ENCODE measurements around the gene OR10P1. TPM values are rescaled to one million over a fixed set of nuclear protein-coding genes. Genes with fewer than 3 reads are reported as not detected.
"Not testable (repeated sequence)": the region's sequence is repeated elsewhere in the genome, so short reads cannot be mapped to it uniquely, and the experiment has no call there.

OR10P1 gene
- total RNA-seq (2014; rRNA removed; shearing (Covaris generic)), result not detected in 2 replicates

DNA sequence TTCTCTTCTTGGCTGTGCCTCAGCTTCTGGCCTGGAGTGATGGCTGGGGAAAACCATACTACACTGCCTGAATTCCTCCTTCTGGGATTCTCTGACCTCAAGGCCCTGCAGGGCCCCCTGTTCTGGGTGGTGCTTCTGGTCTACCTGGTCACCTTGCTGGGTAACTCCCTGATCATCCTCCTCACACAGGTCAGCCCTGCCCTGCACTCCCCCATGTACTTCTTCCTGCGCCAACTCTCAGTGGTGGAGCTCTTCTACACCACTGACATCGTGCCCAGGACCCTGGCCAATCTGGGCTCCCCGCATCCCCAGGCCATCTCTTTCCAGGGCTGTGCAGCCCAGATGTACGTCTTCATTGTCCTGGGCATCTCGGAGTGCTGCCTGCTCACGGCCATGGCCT is at the start of gene OR10P1:
TSS of gene OR10P1 (plus strand) at position 40 of the 400 bp plus-strand sequence. CDS start at position 40, 0 bp downstream.
- DNase-seq (ENCODE audit: low read depth), result no peak

- DNase-seq (ENCODE audit: low read depth), result not testable (repeated sequence)
Measured at GRCh38 chr12:55590152-55590551, 46.5 kb upstream of the OR10P1 start.

DNA sequence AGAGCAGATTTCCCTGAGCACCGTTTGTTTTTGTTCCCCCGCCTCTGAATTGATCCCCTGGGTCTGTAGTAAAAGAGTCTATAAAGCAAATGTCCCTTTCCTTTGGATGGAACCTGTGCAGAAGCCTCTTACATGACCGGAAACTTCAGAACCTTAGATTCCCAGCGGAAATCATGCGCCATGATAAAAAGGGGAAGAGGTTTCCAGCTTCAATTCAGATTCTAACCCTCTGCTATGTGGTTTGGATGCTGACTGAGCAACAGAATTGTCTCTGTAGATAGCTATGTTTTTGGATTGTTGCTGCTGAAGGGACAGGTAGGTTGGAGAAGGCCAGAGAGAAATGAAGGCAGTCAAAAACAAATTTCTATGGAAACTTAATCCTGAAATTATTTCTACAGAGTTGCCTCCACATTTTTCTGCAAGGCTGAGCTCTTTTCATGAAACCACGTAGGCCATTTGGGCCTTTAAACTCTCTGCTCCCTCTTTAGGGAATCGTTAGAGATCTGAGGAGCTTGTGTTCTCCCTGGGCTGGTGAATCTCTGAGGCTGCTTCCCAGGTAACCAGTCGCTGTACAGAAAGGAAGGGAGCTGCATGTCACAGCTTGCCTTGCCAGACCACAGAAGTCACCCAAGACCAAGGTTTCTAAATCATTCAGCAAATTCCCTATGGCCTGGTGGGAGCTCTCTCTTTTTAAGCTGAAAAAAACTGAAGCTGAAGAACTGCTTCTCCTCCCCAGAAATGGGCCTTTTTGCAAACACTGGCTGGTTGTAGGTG is 28.7 kb upstream of the OR10P1 start:
- no peak for DNase-seq (ENCODE audit: low read depth)

- no peak for DNase-seq (ENCODE audit: low read depth)
Measured at GRCh38 chr12:55610598-55610997, 26.1 kb upstream of the OR10P1 start.

DNA sequence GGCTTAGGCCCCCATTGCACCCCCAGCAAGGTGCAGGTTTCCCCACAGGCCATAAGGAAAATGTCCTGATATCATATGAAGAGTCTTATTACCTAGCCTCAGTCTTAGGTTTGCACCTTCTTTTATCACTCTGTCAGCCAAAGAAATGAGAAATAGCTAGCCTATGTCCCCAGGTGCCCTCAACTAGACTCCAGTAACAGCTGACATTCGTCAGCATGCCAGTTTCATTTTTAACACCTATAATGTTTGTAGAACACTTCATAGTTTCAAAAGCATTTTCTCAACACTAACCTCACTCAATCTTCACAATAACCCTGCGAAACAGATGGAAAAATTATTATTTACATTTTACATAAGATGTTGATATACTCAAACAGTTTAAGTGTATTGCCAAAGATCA is 24.0 kb upstream of the OR10P1 start:
- DNase-seq (ENCODE audit: low read depth), result no peak

- no peak for DNase-seq (ENCODE audit: low read depth)
Measured at GRCh38 chr12:55614764-55615163, 21.9 kb upstream of the OR10P1 start.

DNA sequence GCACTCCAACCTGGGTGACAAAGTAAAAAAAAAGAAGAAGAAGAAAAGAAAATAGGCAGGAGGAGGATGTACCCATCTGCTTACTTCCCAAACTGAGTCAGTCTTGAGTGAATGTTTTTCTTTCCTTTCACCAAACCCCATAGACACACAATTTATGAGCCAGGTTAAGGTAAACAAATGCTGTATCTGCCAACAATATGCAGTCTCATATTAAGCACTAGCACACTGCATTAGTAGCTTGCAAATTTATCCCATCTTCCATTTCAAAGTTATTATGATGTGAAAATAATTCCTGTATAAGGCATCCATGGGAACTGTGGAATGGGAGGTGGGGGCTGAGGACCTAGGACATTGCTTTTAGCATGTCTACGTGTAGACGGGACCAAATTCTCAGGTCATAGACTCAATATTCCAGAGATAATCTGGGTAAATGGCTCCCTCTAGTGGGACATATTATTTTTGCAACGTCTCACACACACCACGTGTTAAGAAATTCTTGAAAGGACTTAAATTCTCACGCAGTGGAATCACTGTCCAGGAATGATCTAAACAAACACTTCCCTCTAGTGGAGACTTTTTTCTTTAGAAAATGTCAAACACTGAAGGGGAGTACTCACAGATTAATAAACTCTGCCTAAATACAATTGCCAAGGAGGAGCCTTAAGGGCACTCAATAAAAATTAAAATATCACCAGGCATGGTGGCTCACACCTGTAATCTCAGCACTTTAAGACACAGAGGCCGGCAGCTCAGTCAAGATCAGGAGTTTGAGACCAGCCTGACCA is 17.1 kb upstream of the OR10P1 start:
- DNase-seq (ENCODE audit: low read depth), result peak; percentile 86

GRCh38 chr12:55624056-55624455 is 12.6 kb upstream of the OR10P1 start:
- DNase-seq (ENCODE audit: low read depth), result no peak

DNA sequence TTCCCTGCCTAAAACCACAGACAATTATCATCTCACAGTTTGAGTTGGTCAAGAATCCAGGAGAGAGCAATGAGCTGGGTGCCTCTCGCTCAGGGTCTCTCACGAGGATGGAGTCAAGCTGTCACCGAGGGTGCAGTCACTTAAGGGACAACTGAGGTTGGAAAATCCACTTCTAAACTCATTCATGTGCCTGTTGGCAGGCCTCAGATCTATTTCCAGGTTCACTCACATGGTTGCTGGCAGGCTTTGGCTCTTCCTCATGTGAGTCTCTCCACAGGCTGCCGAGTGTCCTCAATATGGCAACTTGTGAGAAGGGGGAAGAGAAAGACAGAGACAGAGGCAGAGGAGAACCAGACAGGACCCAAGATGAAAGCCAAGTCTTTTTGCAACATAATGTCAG is 10.5 kb upstream of the OR10P1 start:
- DNase-seq (ENCODE audit: low read depth), result no peak

GRCh38 chr12:55629058-55629841 is 7.4 kb upstream of the OR10P1 start:
- DNase-seq (ENCODE audit: low read depth), result no peak

DNA sequence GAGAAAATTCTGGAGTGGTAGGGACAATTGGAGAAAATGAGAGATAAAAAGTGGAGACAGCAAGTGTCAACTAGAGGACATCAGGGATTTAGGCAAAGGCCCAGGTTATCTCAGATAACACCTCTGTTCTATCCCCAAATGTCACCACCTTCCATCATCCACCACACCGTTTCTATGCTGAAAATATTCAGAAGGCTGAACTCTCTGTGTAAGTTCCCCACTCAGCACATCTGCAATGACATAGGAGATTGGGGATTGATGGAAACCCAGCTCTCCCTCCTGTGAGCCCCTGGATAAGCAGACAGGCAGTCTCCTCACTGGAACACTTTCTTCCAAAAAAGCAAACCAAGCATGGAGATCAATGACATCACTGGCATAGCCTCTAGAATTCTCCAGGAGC is 5.6 kb upstream of the OR10P1 start:
- no peak for DNase-seq (ENCODE audit: low read depth)

DNA sequence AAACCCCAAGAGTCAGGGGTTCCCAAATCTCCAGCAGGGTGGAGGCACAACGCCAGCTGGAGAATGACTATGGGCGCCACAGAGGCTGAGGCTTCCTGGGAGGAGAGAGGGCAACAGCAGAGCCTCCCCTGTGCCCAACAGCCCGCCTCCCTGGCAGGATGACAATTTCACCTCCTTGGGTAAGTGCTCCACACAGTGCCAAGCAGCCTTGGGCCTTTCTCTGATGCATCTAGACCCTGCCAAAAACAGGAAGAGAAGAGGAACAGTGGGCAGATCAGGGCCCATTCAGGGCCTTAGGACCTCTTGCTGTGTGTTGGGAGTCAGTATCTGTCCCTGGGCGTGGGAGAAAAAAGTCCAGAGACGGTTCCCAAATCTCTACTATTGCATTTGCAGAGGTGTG is 5.0 kb upstream of the OR10P1 start:
- no peak for DNase-seq (ENCODE audit: low read depth)

DNA sequence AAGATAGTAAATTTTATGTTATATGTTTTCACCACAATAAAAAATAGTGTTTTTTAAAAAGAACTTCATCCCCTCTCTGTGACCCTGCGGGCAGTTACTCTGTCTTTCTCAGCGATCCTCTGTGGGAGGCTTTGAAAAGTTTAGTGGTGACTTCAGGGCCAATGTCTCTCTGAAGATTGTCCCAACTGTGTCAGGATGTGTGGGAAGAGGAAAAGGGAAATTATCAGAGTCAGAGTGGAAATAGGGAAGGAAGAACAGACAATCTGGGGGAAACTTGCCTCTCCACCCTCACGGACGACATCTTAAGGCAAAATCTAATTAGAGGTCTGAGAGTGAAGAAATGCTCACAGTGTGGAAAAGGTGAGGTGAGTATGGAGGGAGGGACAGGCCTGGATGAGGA is 3.5 kb upstream of the OR10P1 start:
- no peak for DNase-seq (ENCODE audit: low read depth)

DNA sequence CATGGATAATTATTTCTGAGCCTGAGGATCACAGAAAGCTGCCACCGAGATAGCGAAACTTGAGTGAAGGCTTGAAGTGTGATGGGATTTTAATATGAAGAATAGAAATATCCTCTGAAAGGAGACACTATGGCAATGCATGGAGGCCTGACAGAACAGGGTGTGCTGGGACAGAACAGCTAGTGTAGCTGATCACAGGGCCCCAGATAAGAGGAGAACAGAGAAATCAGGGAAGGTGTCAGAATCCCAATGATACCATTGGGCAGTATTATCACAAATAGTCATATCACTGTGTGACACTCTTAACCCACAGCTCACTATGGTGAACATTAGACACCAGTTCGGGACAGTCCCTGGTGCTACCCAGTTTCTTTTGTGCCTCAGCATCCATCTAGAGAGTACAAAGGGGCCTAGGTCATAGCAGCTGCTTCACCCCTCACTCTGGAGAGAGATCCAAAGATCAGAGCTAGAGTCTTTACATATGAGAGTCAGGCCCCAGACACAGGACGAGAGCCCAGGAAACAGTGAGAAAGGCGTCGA is 506 bp upstream of the OR10P1 start:
- DNase-seq (ENCODE audit: low read depth), result no peak

DNA sequence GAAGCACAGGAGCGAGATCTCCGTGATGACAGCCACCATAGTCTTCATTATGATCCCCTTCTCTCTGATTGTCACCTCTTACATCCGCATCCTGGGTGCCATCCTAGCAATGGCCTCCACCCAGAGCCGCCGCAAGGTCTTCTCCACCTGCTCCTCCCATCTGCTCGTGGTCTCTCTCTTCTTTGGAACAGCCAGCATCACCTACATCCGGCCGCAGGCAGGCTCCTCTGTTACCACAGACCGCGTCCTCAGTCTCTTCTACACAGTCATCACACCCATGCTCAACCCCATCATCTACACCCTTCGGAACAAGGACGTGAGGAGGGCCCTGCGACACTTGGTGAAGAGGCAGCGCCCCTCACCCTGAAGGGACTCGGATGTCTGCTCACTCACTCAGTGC is 775 bp downstream of the OR10P1 start:
- no peak for DNase-seq (ENCODE audit: low read depth)

- no peak for DNase-seq (ENCODE audit: low read depth)
Measured at GRCh38 chr12:55641595-55641994, 4.9 kb downstream of the OR10P1 start.

DNA sequence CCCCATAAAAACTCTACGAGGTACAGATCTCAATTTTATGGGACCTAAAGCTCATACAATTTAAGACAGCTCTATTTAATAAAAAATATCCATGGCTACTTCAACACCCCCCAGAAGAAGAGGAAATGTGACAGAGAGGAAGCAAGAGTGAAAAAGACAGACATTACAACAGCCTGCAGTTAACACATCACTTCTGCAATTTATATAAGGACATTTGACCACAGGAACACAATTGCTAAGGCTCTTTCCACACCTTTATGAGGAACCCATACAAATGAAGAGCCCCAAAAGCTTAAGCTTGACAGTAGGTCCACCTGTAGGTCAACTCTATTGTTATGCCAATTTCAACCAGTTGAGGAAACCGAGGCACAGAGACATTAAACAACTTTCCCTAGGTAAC is 5.6 kb downstream of the OR10P1 start:
- no peak for DNase-seq (ENCODE audit: low read depth)

DNA sequence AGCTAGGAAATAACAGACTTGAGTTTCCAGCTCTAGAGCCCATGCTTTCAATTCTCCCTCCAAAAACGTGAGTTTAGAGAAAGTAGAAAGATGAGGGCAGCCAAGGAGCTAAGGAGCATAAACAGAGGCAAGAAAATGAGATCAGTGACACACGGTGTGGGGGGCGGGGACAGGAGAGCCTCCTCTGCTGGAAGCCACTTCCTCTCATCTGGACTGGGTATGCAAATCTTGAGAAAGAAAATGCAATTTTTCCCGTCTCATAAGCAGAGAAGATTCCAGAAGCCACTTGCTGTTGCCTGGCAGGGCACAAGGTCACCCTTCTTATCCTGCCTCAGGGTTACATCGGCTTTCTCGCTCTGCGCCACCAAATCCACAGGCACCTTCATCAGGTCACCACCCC is 6.0 kb downstream of the OR10P1 start:
- no peak for DNase-seq (ENCODE audit: low read depth)

DNA sequence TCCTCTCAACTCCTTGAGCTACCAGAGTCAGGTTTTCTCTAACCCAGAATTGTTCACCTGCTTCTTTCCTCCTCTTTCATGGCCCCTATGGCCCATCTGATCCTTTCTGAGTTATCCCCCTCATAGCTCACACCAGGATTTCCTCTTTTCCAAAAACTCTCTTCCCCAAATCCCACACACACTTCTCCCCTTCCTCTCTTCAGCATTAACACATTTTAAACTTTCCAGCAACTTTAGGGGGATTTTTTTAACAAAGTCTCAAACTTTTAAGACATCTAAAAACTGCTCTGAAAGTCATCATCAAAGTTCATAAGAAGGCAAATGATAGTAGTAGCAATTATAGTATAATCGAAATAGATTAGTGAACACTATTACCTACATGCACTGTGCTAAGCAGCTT is 7.9 kb downstream of the OR10P1 start:
- no peak for DNase-seq (ENCODE audit: low read depth)

DNA sequence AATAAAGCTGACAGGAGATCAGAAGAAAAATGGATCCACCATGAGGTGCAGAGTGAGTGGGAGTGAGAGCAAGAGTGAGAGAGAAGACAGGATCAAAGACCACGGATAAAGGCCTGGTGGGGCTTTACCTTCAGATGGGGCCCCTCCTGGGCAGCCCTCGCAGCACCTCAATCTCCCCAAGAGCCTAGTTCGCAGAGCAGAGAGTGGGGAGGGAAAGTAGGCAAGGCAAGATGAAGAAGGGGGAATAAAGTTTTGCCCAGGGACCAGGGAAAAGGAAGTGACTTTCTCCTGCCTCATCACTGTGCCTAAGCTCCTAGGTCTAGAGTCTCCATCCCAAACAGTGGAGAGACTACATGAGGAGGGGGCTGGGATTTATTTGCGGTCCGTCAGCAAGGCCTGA is 10.3 kb downstream of the OR10P1 start:
- no peak for DNase-seq (ENCODE audit: low read depth)

DNA sequence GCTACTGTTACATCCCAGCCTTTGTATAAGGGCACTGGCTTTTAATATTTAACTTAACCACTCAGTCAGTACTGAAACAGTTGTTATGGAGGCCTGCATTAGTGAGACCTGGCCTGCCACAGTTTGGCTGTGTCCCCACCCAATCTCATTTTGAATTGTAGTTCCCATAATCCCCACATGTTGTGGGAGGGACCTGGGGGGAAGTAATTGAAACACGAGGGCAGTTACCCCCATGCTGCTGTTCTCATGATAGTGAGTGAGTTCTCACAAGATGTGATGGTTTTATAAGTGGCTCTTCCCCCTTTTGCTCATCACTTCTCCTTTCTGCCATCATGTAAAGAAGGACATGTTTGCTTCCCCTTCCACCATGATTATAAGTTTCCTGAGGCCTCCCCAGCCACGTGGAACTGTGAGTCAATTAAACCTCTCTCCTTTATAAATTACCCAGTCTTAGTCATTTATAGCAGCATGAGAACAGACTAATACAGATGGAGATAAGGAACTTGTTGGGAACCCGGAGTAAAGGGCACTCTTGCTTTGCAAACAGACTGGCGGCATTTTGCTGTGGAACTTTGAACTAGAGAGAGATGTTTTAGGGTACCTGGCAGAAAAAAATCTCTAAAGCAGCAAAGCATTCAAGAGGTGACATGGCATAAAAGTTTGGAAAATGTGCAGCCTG is 14.1 kb downstream of the OR10P1 start:
- not testable (repeated sequence) for DNase-seq (ENCODE audit: low read depth)

- DNase-seq (ENCODE audit: low read depth), result no peak
Measured at GRCh38 chr12:55651299-55651683, 14.6 kb downstream of the OR10P1 start.

Measured in RPMI7951 (cell line).